Hippocampal formation (tissue), 2 donors: ENCODE results near the gene NUDT10.
A peak's percentile ranks its signal among the peaks of the same experiment; 100 is the strongest.
"Not testable (repeated sequence)": the region's sequence is repeated elsewhere in the genome, so short reads cannot be mapped to it uniquely, and the experiment has no call there.

Experiments used
- DNase-seq, 2 donors: peaks; one replicate each; lab custom pipeline; 2025; lab: John Stamatoyannopoulos, UW

Gene NUDT10

GRCh38 chrX:51332188-51332942 is at the start of gene NUDT10:
TSS of gene NUDT10 (plus strand) at chrX:51332822. CDS start at chrX:51332966, 144 bp downstream.
- peak in 1 of 2 donors; percentile 8 for DNase-seq

- DNase-seq, result no peak
These were observed 40.2 kb upstream of the NUDT10 start for GRCh38 chrX:51292421-51292820.

GRCh38 chrX:51296138-51296537 is 36.5 kb upstream of the NUDT10 start:
- DNase-seq, result no peak

- DNase-seq, result no peak
These were observed 16.4 kb upstream of the NUDT10 start for GRCh38 chrX:51316271-51316670.

GRCh38 chrX:51332943-51333785 is 542 bp downstream of the NUDT10 start:
- not testable (repeated sequence) for DNase-seq

GRCh38 chrX:51334276-51334675 is 1.7 kb downstream of the NUDT10 start:
- no peak for DNase-seq

GRCh38 chrX:51336584-51336983 is 4.0 kb downstream of the NUDT10 start:
- DNase-seq, result peak in 1 of 2 donors; percentile 48

- no peak for DNase-seq
These were observed 28.6 kb downstream of the NUDT10 start for GRCh38 chrX:51361251-51361650.

- DNase-seq, result no peak
These were observed 44.0 kb downstream of the NUDT10 start for GRCh38 chrX:51376672-51377071.
